ENCODE measurements around the gene PTPRN2.

DNA sequence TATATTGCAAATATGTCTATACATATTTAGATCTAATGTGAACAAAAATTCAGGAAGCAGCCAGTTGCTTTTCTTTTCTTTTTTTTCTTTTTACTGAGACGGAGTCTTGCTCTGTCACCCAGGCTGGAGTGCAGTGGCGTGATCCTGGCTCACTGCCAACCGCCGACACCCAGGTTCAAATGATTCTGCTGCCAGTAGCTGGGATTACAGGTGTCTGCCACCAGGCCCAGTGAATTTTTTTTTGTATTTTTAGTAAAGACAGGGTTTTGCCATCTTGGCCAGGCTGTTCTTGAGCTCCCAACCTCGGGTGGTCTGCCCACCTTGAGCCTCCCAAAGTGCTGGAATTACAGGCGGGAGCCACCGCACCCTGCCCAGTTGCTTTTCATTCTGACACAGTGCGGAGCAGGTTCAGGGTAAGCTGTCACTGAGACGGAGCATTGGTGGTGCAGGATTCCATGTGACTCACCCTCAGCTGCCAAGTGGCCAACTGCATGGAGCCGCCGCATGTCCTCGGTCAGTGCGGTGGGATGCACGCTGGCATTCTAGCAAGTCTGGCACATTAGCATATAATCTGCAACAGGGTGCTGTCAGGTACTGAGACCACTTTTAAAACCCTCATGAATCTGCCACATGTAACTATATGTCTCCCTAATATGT, 888.1 kb downstream of the PTPRN2 start:
- TF ChIP-seq, protein P1, sequence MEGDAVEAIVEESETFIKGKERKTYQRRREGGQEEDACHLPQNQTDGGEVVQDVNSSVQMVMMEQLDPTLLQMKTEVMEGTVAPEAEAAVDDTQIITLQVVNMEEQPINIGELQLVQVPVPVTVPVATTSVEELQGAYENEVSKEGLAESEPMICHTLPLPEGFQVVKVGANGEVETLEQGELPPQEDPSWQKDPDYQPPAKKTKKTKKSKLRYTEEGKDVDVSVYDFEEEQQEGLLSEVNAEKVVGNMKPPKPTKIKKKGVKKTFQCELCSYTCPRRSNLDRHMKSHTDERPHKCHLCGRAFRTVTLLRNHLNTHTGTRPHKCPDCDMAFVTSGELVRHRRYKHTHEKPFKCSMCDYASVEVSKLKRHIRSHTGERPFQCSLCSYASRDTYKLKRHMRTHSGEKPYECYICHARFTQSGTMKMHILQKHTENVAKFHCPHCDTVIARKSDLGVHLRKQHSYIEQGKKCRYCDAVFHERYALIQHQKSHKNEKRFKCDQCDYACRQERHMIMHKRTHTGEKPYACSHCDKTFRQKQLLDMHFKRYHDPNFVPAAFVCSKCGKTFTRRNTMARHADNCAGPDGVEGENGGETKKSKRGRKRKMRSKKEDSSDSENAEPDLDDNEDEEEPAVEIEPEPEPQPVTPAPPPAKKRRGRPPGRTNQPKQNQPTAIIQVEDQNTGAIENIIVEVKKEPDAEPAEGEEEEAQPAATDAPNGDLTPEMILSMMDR (IDR thresholded peaks at IDR 0.05): no peak
- no peak for TF ChIP-seq POLR2A (IDR thresholded peaks at IDR 0.05)
- no peak for TF ChIP-seq EP300 (IDR thresholded peaks at IDR 0.05)
